ENCODE measurements around the gene TIAM1. TPM values are rescaled to one million over a fixed set of nuclear protein-coding genes. Genes with fewer than 3 reads are reported as not detected.

Gene TIAM1
- total RNA-seq, 4 donors from 2014 or later: 5.4 to 10.6 (median 6.0) TPM

DNA sequence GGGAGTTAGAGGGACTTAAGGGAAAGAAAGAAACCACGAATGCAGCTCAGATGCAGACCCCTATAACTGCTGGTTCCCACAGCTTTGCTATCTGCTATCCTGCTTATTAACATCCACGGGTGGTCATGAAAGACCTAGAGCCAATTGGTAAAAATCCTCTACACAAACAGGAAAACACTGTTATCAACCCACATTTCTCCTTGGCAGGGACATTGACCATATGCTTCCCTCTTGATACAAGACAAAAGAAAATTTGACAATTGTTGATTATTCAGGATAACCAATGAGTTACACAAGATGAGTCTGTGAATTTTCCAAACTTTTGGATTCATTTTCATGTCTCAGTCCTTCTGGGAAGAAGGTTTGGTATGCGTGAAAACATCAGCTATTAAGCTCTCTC is 90.4 kb downstream of the TIAM1 start:
- no peak for DNase-seq (ENCODE audit: extremely low spot score)
- intact Hi-C loops (cut with DNase I): no loop called here
- Histone ChIP-seq H3K4me1 (no peaks in the 10 kb centered on the region), H3K36me3 (no peaks in the 10 kb centered on the region), H3K27me3 (peaks cover 0 to 3% (median 0%) of the 10 kb centered on the region in 4 donors), H3K9me3 (no peaks in the 10 kb centered on the region), H3K27ac (replicated peaks in 1 of 4) (no peak overlapping the region), H3K4me3 (no peak overlapping the region)
- 40% methylated on average over 3 of the region's 3 CpGs for WGBS
- TF ChIP-seq POLR2A (IDR thresholded peaks at IDR 0.05; ENCODE audit: low read depth) (no peak), POLR2AphosphoS5 (IDR thresholded peaks at IDR 0.05) (no peak), EP300 (IDR thresholded peaks at IDR 0.05) (no peak)
- TF ChIP-seq, protein P1, sequence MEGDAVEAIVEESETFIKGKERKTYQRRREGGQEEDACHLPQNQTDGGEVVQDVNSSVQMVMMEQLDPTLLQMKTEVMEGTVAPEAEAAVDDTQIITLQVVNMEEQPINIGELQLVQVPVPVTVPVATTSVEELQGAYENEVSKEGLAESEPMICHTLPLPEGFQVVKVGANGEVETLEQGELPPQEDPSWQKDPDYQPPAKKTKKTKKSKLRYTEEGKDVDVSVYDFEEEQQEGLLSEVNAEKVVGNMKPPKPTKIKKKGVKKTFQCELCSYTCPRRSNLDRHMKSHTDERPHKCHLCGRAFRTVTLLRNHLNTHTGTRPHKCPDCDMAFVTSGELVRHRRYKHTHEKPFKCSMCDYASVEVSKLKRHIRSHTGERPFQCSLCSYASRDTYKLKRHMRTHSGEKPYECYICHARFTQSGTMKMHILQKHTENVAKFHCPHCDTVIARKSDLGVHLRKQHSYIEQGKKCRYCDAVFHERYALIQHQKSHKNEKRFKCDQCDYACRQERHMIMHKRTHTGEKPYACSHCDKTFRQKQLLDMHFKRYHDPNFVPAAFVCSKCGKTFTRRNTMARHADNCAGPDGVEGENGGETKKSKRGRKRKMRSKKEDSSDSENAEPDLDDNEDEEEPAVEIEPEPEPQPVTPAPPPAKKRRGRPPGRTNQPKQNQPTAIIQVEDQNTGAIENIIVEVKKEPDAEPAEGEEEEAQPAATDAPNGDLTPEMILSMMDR (IDR thresholded peaks at IDR 0.05): no peak

DNA sequence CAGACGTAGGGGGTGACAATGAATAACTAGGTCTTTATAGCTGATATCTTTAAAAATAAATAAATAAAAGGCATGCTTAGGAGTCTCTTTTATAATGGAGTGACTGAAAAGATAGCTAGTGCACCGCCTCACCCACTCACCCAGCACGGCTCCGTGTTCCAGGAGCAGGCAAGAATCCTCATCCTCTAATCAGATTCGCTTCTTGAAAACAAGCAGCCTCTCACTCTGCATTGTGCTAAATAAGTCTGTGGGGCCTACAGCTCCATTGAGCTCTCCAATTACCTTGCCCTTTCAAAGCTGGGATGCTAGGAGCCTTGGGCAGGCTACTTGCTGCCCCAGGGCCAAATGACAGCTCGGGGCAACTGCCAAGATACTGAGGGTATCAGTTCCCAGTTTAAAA is 91.5 kb downstream of the TIAM1 start:
- Histone ChIP-seq H3K27me3 (peaks cover 0 to under 1% (median 0%) of the 10 kb centered on the region in 4 donors), H3K4me1 (no peaks in the 10 kb centered on the region), H3K4me3 (no peak overlapping the region), H3K27ac (replicated peaks in 1 of 4) (no peak overlapping the region), H3K36me3 (no peaks in the 10 kb centered on the region), H3K9me3 (no peaks in the 10 kb centered on the region)
- no peak for DNase-seq (ENCODE audit: extremely low spot score)
- intact Hi-C loops (cut with DNase I): no loop called here
- WGBS: 75% methylated on average over 6 of the region's 6 CpGs
- no peak for TF ChIP-seq EP300 (IDR thresholded peaks at IDR 0.05)

DNA sequence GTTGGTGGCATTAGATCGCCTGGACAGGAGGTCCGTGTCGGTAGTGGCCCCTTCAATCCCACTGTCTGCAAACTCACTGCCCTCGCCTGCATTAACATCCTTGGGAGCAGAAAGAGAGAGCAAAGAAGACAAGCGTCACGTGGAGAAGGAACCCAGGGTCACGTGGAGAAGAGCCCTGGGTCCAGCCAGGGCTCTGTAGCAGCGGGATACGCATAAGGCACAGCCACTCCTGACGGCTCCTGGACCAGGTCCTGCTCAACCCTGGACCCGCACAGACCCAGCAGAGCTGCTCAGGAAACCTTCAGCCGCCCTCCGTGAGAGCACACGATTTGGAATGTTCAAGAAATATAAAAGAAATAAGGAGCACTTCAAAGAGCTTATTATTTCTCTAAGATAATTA is 92.0 kb downstream of the TIAM1 start:
- Histone ChIP-seq H3K27me3 (no peaks in the 10 kb centered on the region), H3K27ac (replicated peaks in 1 of 4) (no peak overlapping the region), H3K9me3 (no peaks in the 10 kb centered on the region), H3K4me1 (no peaks in the 10 kb centered on the region), H3K4me3 (no peak overlapping the region), H3K36me3 (no peaks in the 10 kb centered on the region)
- TF ChIP-seq, protein P1 (IDR thresholded peaks at IDR 0.05): no peak
- TF ChIP-seq POLR2AphosphoS5 (IDR thresholded peaks at IDR 0.05) (no peak), POLR2A (IDR thresholded peaks at IDR 0.05; ENCODE audit: low read depth) (no peak), EP300 (IDR thresholded peaks at IDR 0.05) (no peak)
- DNase-seq (ENCODE audit: extremely low spot score): no peak
- intact Hi-C loops (cut with DNase I): no loop called here
- 95% methylated on average over 11 of the region's 14 CpGs for WGBS

DNA sequence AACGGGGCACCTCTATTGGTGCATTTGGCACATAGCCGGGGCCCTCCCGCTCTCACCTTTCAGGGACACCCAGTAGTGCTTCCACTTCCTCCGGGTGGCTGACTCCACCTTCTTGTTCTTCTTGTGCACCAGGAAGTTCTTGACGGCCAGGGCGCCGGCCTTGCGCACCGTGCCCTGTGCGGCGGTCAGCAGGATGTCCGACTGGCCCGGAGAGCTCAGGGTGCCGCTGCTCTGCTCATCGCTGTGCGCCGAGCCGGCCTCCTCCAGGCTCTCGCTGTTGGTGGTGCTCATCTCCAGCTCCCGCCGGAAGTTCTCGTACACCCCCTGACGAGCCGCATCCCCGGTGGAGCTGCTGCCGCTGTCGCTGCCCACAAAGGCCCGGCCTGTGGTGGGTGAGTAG is 92.4 kb downstream of the TIAM1 start:
- DNase-seq (ENCODE audit: extremely low spot score): no peak
- 88% methylated on average over 5 of the region's 28 CpGs for WGBS
- Histone ChIP-seq H3K27ac (replicated peaks in 1 of 4) (no peak overlapping the region), H3K36me3 (no peaks in the 10 kb centered on the region), H3K4me3 (no peak overlapping the region), H3K4me1 (no peaks in the 10 kb centered on the region), H3K27me3 (no peaks in the 10 kb centered on the region), H3K9me3 (no peaks in the 10 kb centered on the region)
- intact Hi-C loops (cut with DNase I): no loop called here
- no peak for TF ChIP-seq POLR2A (IDR thresholded peaks at IDR 0.05; ENCODE audit: low read depth)
- TF ChIP-seq POLR2AphosphoS5 (IDR thresholded peaks at IDR 0.05): no peak
- no peak for TF ChIP-seq EP300 (IDR thresholded peaks at IDR 0.05)
- TF ChIP-seq, protein P1 (IDR thresholded peaks at IDR 0.05): no peak

DNA sequence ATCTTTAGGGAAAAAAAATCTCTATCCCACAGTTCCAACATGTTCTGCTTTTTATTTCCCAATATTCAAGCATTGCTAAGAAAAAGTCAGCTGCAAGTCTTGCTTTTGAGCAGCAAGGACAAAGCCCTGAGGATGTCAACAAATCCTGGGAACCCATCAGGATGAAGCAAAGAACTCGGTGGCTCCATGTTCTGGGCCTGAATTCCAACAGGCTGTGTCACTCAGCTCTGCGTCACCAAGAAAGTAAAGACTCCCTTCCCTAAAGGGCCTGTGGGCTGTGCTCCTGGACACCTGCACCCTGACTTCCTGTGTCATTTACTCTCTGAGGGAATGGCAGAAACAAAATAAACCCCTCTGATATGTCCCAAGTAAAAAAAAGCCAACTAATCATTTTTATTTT is 95.5 kb downstream of the TIAM1 start:
- Histone ChIP-seq H3K4me1 (no peaks in the 10 kb centered on the region), H3K4me3 (no peak overlapping the region), H3K36me3 (no peaks in the 10 kb centered on the region), H3K27ac (replicated peaks in 1 of 4) (no peak overlapping the region), H3K9me3 (peaks cover 0 to 11% (median 2%) of the 10 kb centered on the region in 4 donors), H3K27me3 (no peaks in the 10 kb centered on the region)
- intact Hi-C loops (cut with DNase I): no loop called here
- TF ChIP-seq EP300 (IDR thresholded peaks at IDR 0.05) (no peak), POLR2A (IDR thresholded peaks at IDR 0.05; ENCODE audit: low read depth) (no peak), POLR2AphosphoS5 (IDR thresholded peaks at IDR 0.05) (no peak)
- TF ChIP-seq, protein P1 (IDR thresholded peaks at IDR 0.05): no peak
- 90% methylated on average over 2 of the region's 2 CpGs for WGBS
- DNase-seq (ENCODE audit: extremely low spot score): no peak

Measured in esophagus muscularis mucosa (tissue), 4 donors.